Endothelial cell of umbilical vein (primary cell): ENCODE results near the gene PNPLA7. TPM values are rescaled to one million over a fixed set of nuclear protein-coding genes. Genes with fewer than 3 reads are reported as not detected.

Source experiments
- BruUV-seq: library from RNA; stranded (reverse); fragments of 400-500 nt; replicated peaks from 2 replicates; lab custom pipeline; 2021; lab: Mats Ljungman, UMichigan
- CTCF ChIA-PET: fragments of 300-600, 350-600 bp; sonication (Branson Sonifier 250); formaldehyde crosslinking; loops from one replicate; lab custom pipeline; 2021; ENCODE audit warnings: antibody characterized with exemption, inconsistent platforms; lab: Charles Lee
- POLR2A ChIA-PET: fragments of 300-600, 350-600 bp; sonication (Branson Sonifier 250); formaldehyde crosslinking; loops from one replicate; lab custom pipeline; 2021; ENCODE audit warnings: antibody characterized with exemption, inconsistent platforms; lab: Charles Lee
- DNase-seq: peaks from one replicate; pipeline ENCODE4 v3.0.0-alpha.2; 2011; ENCODE audit warnings: low read depth, low spot score
- FAIRE-seq: peaks from 2 replicates; lab custom pipeline; 2011; peaks lifted over from hg19 to GRCh38; lab: Jason Lieb, UNC
- H2AFZ ChIP-seq: 2 replicates; pipeline ENCODE4 v1.6.0; 2012; ENCODE audit warnings: low read depth, low read length, control low read depth, inconsistent platforms
- H3K27ac ChIP-seq: 2 replicates; pipeline ENCODE4 v1.5.1; 2011; ENCODE audit warnings: low read depth, mild to moderate bottlenecking, control low read depth, low read length, moderate library complexity; ENCODE audit not compliant: insufficient read depth
- H3K27me3 ChIP-seq, 2 experiments: 2 replicates each; pipeline versions ENCODE4 v1.6.0 to v1.6.1; 2011; ENCODE audit warnings: low read length in 2 of 2, mixed read lengths in 1 of 2; ENCODE audit not compliant: control insufficient read depth in 2 of 2, insufficient read depth in 2 of 2
- H3K36me3 ChIP-seq, 2 experiments: 2 replicates in 1 of 2; 3 replicates in 1 of 2; pipeline ENCODE4 v1.5.1; 2011; ENCODE audit warnings: low read length in 2 of 2, mild to moderate bottlenecking in 1 of 2, moderate library complexity in 1 of 2; ENCODE audit not compliant: control insufficient read depth in 2 of 2, insufficient read depth in 2 of 2; ENCODE audit errors: extremely low read depth in 1 of 2
- H3K4me1 ChIP-seq: 3 replicates; pipeline ENCODE4 v1.5.1; 2011; ENCODE audit warnings: mild to moderate bottlenecking, low read length; ENCODE audit not compliant: control insufficient read depth, insufficient read depth; ENCODE audit errors: extremely low read depth
- H3K4me2 ChIP-seq: 2 replicates; pipeline ENCODE4 v1.6.1; 2011; ENCODE audit warnings: low read length, control low read depth, mixed read lengths; ENCODE audit not compliant: insufficient read depth
- H3K4me3 ChIP-seq, 3 experiments: fragments of 200-600 bp in 1 of 3; sonication (generic), shearing (Covaris generic) in 1 of 3; replicated peaks in 1 of 3; 2 replicates each; pipeline ENCODE4 v1.5.1; 2011 to 2016; ENCODE audit warnings: control low read depth in 3 of 3, low read length in 3 of 3, mild to moderate bottlenecking in 2 of 3, inconsistent platforms in 1 of 3, low read depth in 1 of 3, moderate library complexity in 1 of 3; ENCODE audit not compliant: insufficient read depth in 1 of 3
- H3K79me2 ChIP-seq: 2 replicates; pipeline ENCODE4 v1.6.0; 2012; ENCODE audit warnings: low read length, inconsistent platforms; ENCODE audit not compliant: control insufficient read depth, insufficient read depth
- H3K9ac ChIP-seq: replicated peaks from 2 replicates; pipeline ENCODE3; 2011; ENCODE audit warnings: low read length, control low read depth; ENCODE audit not compliant: insufficient read depth; ENCODE audit errors: extremely low read depth
- H3K9me1 ChIP-seq: replicated peaks from 3 replicates; pipeline ENCODE4 v1.6.0; 2011; ENCODE audit warnings: mild to moderate bottlenecking, low read length; ENCODE audit not compliant: control insufficient read depth, insufficient read depth; ENCODE audit errors: extremely low read depth
- H3K9me3 ChIP-seq: replicated peaks from 2 replicates; pipeline ENCODE4 v1.5.1; 2012; ENCODE audit warnings: low read length, inconsistent platforms; ENCODE audit not compliant: control insufficient read depth, insufficient read depth
- H4K20me1 ChIP-seq: replicated peaks from 2 replicates; pipeline ENCODE3; 2011; ENCODE audit warnings: mild to moderate bottlenecking, low read length; ENCODE audit not compliant: control insufficient read depth, insufficient read depth; ENCODE audit errors: extremely low read depth
- MAX ChIP-seq: IDR thresholded peaks from 2 replicates; pipeline ENCODE4 v1.6.1; 2011; ENCODE audit not compliant: insufficient read depth, insufficient read length
- POLR2AphosphoS5 ChIP-seq: IDR thresholded peaks from 2 replicates; pipeline ENCODE4 v1.6.1; 2012; ENCODE audit warnings: low read depth, mild to moderate bottlenecking, control low read depth, low read length, moderate library complexity; ENCODE audit not compliant: insufficient read depth
- dilution Hi-C: fragments of 300-500 bp; cut with MboI; formaldehyde crosslinking; loops from one replicate; pipeline ENCODE4 v1.15.0; 2019; ENCODE audit warnings: low sequenced_read_pairs; ENCODE audit not compliant: extremely low pct_ligation_motif_present
- intact Hi-C: fragments of 100-400 bp; cut with micrococcal nuclease; formaldehyde crosslinking; loops from one replicate; pipeline ENCODE4 v1.10.0; 2022
- polyA plus RNA-seq, 4 experiments: library from polyadenylated mRNA; depleted of rRNA in 3 of 4; stranded (reverse) in 3 of 4; unstranded in 1 of 4; fragments of >200 nt; gene quantifications; 2 replicates each; pipeline versions ENCODE4 v1.2.1 to v1.2.3, GENCODE V29; 2011 to 2012; ENCODE audit warnings: missing spikeins in 1 of 4
- total RNA-seq: library from RNA; stranded (reverse); gene quantifications from 2 replicates; pipeline ENCODE4 v1.2.3, GENCODE V29; 2021
- TF ChIP-seq, protein P1 (sequence below), 2 donors: IDR thresholded peaks; 1 replicate in 1 of 2; 2 replicates in 1 of 2; pipeline ENCODE4 v1.5.1; 2011; ENCODE audit warnings: low read length in 2 of 2, mild to moderate bottlenecking in 2 of 2, moderate library complexity in 2 of 2, control low read depth in 1 of 2, inconsistent platforms in 1 of 2, low read depth in 1 of 2; ENCODE audit not compliant: insufficient read depth in 1 of 2; ENCODE audit errors: extremely low read depth in 1 of 2

The PNPLA7 gene
- total and polyA plus RNA-seq, 2 donors (not counting 3 experiments of a cell fraction or from before 2014, with no cell fraction given): 1.0 to 1.9 TPM

- no TSS peak for BruUV-seq
- FAIRE-seq: peak; percentile 80
- CTCF ChIA-PET: interaction anchor here (0.6 to 2.5 kb wide), 31 partner anchors 10 to 1696 kb away, joined by 3 to 31 read pairs (median 6); partner anchors contain the start of genes ENTPD8, NELFB, NRARP and NSMF
- TF ChIP-seq POLR2AphosphoS5: peak; percentile 79
- TF ChIP-seq MAX: no peak
- TF ChIP-seq, protein P1, sequence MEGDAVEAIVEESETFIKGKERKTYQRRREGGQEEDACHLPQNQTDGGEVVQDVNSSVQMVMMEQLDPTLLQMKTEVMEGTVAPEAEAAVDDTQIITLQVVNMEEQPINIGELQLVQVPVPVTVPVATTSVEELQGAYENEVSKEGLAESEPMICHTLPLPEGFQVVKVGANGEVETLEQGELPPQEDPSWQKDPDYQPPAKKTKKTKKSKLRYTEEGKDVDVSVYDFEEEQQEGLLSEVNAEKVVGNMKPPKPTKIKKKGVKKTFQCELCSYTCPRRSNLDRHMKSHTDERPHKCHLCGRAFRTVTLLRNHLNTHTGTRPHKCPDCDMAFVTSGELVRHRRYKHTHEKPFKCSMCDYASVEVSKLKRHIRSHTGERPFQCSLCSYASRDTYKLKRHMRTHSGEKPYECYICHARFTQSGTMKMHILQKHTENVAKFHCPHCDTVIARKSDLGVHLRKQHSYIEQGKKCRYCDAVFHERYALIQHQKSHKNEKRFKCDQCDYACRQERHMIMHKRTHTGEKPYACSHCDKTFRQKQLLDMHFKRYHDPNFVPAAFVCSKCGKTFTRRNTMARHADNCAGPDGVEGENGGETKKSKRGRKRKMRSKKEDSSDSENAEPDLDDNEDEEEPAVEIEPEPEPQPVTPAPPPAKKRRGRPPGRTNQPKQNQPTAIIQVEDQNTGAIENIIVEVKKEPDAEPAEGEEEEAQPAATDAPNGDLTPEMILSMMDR (IDR thresholded peaks at IDR 0.05; ENCODE audit: extremely low read depth in 1 of 2, insufficient read depth in 1 of 2, low read depth in 1 of 2, low read length in 2 of 2): peak; percentile 77
- H3K27ac ChIP-seq: peak within 1 kb of the TSS; percentile 46
- peaks cover 35% of the 10 kb centered on the region for H3K79me2 ChIP-seq
- H3K27me3 ChIP-seq: no peaks in the 10 kb centered on the region
- POLR2A ChIA-PET: interaction anchor here (1.6 kb wide), 1 partner anchor 121 kb away, joined by 5 read pairs; the partner anchor contains the start of gene NRARP
- peak within 1 kb of the TSS; percentile 75 for H3K9ac ChIP-seq
- dilution Hi-C loops (no loop called here), intact Hi-C loops (loop anchor here (1.0 to 10.0 kb wide), 2 partner anchors 22 to 102 kb away; no protein-coding TSS in a partner anchor)
- no peaks in the 10 kb centered on the region for H4K20me1 ChIP-seq
- DNase-seq: peak; percentile 80
- no peaks in the 10 kb centered on the region for H3K36me3 ChIP-seq
- H3K4me1 ChIP-seq: peaks cover 14% of the 10 kb centered on the region
- peak within 1 kb of the TSS; percentile 61 to 93 (median 92) for H3K4me3 ChIP-seq
- H2AFZ ChIP-seq: peak within 1 kb of the TSS; percentile 85
- H3K9me1 ChIP-seq: no peaks in the 10 kb centered on the region
- peak within 1 kb of the TSS; percentile 96 for H3K4me2 ChIP-seq
- H3K9me3 ChIP-seq: no peaks in the 10 kb centered on the region
Observed at GRCh38 chr9:137422604-137423513, 127.3 kb downstream of the PNPLA7 start, which contains the start of the genes EXD3 and NOXA1. EXD3 (minus strand) TSS chr9:137423162; CDS start chr9:137395357, 27,805 bp downstream. NOXA1 (plus strand) TSS chr9:137423393; CDS start chr9:137423530, 137 bp downstream.
